DMS153 (cell line): ENCODE data around the gene PIGM.

Experiments used
- DNase-seq: peaks from one replicate; lab custom pipeline; 2025; lab: John Stamatoyannopoulos, UW

PIGM gene

DNA sequence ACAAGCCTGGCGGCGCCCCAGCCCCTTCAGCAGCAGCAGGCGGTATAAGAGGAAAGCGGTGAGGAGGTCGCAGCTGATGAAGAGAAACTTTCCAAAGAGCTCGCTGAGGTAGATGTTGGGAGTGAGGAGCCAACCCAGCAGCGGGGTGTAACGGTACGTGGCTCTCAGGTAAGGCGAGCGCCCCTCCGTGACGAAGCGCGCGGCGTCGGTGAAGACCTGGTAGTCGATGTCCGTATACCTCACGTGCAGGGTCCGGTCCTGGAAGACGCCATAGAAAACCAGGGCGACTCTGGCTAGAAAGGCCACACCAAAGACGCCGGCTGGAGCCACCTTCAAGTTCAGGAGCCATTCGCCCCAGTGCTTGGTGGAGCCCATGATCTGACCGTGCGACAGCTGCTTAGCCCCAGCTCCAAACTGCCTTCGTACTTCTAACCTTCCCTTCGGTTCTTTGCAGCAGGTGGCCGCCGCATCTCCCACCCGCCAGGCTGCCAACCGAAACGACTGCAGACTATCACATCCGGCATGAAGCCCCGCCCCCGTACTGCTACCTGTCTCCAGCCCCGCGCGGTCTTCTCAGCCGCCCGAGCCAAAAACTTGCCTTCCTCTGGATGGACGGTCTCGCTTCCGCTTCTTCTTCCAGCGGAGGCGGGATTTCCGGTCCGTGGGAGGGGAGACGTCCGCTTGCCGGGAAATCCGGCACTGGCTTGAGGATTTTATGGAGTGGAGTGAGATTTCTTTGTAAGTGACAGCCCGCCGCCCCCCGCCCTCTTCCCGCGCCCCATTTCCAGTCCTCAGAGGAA, at the start of gene PIGM:
TSS of gene PIGM (minus strand) at position 626 of the 800 bp plus-strand sequence. CDS start at position 375, 251 bp downstream.
- DNase-seq, result peak; percentile 98

DNA sequence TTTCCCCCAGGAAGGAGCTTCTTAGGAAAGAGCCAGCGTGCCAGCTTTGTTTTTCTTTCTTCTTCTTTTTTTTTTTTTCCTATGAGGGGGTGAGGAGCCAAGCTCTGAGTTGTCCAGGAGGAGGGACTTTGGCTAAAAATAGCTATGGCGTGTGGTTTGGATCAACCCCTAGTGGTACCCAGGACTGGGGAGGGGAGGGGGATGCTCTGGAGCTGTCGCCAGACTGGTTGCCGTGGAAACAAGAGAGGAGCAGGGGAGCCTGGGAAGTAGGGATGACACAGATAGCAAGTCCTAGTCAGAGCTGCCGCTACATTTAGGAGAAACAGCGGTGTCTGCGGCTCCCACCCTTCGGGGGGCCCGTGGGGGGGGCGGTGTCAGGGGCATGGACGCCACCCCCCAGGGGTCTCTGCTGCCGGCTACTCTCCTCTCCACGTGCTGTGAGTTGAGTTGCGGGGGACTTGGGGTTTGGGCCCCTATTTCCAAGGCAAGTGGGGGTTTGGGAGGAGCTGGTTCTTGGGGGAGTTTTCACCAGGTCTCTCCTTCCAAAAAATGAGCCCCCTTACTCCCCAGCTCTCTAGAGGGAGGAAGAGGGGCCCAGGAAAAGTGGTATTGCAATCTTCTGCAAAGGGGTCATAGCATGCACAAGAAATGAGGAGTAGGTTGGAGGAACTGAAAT, 49.6 kb upstream of the PIGM start, which contains the start of gene KCNJ9:
TSS of gene KCNJ9 (plus strand) at position 278 of the 676 bp plus-strand sequence. CDS start 2,493 bp downstream, outside the sequence.
- DNase-seq, result no peak

DNA sequence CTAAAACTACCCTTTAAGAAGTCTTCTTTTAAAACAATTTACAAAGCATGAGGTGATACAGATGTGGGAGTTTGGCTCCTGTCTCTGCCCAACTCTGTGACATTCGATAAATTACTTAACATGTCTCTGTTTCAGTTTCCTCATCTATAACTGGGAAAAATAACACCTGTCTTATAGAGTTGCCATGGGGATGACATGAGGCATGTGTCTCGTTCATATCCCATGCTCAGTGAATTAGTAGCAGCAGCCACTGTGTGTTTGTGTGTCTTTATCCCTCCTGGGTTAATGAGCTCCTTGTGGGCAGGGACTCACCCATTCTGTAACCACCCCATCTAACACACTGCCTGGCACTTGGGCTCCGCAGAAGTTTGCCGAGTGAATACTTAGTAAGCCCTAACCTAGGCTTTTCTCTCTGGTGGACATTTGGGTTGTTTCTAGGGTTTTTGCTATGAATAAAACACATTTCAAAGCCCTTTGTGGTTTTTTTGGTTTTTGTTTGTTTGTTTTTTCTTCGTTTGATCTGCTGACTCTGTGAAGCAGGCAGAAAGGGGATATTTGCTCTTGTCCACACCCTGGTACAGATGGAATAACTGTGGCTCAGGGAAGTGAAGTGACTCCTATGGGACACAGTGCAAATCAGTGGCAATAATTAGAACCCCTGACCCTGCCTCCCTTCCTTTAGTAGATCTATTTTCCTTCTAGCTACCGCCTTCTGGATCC, 48.8 kb upstream of the PIGM start:
- no peak for DNase-seq

DNA sequence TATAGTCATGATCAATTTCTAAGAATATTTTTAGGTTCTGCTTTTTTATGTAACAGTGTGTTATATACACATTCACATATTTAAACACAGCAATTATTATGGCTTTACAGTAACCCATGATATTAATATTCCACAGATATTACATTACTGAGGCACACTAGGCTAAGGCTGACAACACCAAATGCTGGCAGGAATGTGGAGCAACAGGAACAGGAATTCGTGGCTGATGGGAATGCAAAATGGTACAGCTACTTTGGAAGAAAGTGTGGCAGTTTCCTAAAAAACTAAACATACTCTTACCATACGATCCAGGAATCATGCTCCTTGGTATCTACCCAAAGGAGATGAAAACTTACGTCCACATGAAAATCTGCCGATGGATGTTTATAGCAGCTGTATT, 47.7 kb upstream of the PIGM start:
- DNase-seq, result no peak

DNA sequence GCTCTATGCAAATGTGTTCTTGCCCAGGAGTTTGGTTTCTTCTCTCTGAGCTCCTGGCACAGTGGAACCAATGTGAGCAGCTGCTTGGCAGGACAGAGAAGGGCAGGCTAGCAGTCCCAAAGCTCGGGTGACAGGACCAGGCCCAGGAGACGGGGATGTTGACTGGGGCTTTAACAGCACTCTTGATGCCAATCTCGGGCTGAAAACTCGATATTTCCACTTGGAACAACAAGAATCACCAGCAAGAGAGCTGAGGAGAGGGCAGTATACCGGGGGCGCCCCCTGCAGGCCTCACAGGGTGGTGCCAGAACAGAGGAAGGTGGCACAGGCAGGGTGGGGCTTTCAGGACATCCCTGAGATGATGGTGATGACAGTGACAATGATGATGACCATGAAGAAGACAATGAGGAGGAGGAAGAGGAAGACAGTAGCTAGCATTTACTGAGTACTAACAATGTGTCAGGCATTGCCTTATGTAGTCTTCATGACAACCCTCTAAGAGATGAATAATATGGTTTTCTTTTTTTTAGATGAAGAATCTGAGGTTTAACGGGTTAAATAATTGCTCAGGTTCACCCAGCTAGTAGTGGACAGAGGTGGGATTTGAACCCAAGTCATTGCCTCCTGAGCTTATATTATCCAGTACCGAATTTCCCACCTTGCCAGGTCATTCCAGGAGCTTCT, 46.9 kb upstream of the PIGM start:
- DNase-seq, result no peak

DNA sequence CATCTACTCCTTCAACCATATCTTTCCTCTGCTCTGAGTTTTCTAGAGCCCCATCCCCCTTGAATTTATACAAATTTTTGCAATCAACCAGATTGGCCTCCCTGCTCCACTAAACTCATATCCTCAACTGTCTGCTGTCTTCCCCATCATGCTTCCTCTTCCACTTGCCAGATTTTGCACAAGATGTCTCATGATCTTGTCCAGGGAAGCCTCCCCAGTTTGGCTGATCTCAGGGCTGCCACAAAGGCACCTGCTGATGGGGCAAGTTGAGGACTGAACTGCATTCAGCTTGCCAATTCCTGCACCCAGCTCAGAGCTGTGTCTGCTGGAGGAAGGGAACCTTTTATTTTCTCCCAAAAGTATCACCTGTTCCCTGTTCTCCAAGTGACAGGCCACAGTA, 45.7 kb upstream of the PIGM start:
- DNase-seq, result no peak

DNA sequence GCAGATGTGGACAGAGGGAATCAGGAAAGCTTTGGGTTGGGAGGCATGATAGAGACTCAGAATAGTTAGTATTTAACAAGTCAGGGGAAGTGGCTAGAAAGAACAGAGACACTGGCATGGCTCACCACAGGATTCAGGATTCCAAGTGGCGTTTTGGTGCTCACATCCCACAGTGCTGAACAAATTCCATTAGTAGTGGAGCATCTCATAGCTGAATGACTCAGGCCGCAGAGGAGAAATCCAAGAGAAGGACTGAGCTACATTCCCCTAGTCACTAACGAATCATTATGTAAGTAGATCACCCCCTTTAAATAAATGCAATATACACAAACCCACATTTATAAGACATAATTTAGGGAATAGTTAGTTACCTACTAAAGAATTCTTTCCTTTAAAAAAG, 44.5 kb upstream of the PIGM start:
- no peak for DNase-seq

DNA sequence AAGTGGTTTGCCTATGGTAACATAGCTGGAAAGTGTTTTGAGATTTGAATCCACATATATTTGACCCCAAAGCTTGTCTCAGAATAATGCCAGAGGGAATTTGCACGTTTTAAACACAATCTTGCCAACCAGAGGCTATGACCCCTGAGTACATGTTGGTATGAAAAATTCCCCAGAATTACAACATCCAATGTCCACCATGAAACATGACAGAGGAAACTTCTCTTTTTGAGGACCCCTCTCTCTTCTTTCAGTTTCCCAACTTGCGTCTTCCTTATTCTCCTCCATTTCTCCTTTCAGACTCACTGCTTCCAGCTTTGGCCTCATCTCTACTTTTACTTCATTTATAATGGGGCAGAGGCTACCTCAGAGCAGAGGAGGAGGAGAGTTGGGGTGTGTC, 44.0 kb upstream of the PIGM start:
- DNase-seq, result no peak

DNA sequence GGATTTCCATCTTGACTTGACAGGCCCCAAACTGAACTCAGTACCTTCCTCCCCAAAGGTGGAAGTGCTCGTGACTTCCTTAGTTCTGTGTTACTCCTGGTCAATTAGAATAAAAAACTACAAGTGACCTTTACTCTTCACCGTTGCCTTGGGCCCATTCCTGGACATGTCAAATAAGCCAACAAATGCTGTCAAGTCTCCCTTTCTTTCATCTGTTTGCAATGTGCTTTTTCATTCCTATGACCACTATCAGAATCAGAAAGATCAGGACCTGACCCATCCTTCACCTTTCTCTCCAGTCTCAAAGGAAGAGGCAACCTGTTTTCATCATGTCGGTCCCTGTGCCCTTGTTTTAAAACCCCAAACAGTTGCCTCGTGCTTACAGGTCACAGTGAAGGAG, 43.1 kb upstream of the PIGM start:
- no peak for DNase-seq

- DNase-seq, result no peak
These were observed 39.5 kb upstream of the PIGM start for GRCh38 chr1:160071289-160071688.

- DNase-seq, result no peak
These were observed 38.7 kb upstream of the PIGM start for GRCh38 chr1:160070243-160071163.

DNA sequence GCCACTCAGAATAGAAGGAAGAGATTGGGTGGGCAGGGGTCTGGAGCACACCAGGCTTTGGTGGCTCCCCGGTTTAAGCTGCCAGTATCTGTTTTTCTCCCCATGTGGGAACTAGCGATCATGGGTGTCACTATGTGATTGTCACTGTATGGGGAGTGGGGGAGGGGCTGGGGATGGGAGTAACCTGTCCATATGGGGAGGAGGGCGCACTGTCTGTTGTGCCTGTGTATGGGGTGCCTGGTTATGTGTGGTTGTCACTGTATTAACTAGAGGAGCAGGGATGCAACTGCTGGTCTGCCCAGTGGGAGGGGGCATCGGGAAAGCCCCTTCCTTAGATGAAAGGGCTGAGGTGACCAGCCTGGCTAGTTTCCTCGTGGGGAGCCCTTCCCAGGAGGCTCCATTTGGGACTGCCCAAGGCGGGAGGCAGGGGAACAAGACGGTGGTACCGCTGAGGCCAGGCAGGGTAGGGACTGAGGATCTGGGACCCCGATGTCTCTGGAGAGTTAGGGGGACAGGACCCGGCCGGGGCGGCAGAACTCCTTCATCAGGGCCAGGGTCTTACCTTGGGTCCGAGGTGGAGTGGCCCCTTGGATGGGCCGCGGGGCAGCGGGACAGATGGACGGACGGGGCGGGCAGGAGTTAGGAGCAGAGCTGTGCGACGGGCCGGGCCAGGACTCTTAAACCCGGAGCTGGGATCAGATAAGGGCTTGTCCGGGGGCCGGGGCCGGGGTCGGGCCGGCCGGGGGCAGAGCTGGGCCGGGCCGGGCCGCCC, 37.9 kb upstream of the PIGM start, which contains the start of gene KCNJ10:
TSS of gene KCNJ10 (minus strand) at position 701 of the 772 bp plus-strand sequence. CDS start 27,628 bp downstream, outside the sequence.
- DNase-seq, result no peak

DNA sequence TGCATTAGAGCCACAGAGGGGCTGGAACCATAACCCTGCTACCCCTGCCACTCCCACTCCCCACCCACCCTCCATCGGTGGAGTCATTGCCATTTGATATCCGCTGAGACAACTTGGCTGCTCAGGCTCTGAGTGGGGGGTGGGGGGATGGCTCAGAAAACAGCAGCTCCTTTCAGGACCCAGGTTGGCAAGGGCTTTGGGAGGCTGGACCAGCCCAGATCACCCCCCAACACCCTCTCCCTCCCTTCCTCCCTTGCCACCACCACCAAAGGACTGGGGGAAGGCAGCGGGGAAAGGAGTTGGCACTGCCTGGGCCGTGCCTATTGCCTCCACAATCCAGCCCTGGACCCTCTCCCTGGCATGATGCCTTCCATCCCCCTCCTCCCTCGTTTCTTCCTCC, 36.4 kb upstream of the PIGM start:
- no peak for DNase-seq

DNA sequence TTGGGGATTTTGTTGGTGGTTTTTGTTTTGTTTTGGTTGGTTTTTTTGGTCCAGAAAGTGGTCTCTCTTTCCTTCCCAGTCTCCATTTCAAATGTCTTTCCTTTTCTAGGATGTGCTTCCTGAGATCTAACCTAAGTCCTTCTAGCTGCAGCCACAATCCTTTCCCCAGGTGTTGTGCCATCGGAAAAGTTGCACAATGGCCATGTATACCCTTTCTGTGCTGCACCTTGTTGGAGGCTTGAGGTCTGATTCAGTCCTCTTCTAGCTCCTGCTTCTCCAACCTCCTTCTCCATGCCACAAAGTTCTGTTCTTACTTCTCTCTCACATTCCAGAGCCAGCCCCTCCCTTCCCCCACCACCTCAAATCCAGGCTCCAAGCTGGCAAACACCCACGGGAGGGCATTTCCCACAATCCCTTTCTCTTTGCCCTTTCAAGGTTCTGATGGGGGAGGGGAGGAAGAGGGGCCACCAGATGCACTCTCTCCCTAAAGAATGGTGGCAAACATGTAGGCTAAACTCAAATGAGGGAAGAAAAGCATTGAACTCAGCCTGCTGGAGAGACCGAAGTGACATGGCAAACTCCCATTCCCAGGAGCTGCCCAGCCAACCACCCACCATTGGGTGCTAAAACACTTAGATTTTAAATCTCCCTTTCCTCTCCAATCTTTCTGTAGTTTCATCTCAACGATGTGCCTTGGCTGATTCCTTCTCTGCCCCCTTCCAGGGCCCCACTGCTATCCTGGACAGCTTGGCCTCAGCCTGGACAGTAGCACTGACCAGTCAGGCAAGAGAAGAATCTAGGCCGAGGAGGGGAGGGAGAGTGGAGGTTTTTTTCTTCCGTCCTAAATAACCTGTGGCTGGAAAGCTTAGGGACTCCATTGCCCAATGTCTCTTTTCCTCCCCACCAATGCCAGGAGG, 35.3 kb upstream of the PIGM start:
- DNase-seq, result no peak

- DNase-seq, result no peak
These were observed 33.0 kb upstream of the PIGM start for GRCh38 chr1:160064746-160065145.

GRCh38 chr1:160064164-160064563, 32.4 kb upstream of the PIGM start:
- DNase-seq, result no peak

- no peak for DNase-seq
These were observed 31.4 kb upstream of the PIGM start for GRCh38 chr1:160063176-160063575.

GRCh38 chr1:160062230-160062532, 30.4 kb upstream of the PIGM start:
- no peak for DNase-seq
